Upper lobe of left lung (tissue), 6 donors: ENCODE measurements around the gene FBXL13. TPM values are rescaled to one million over a fixed set of nuclear protein-coding genes. Genes with fewer than 3 reads are reported as not detected.

Experiments used
- ATAC-seq, 2 donors: fragments of 200-7000 bp; cut with Tn5 transposase; one replicate each; pipeline ENCODE4 v1.9.1; 2022; ENCODE audit warnings: mild to moderate bottlenecking in 2 of 2, moderate library complexity in 2 of 2; ENCODE audit not compliant: low FRiP score in 2 of 2
- DNase-seq, 2 donors: peaks; one replicate each; pipeline ENCODE4 v3.0.0-alpha.2; 2019 to 2020
- H3K27ac ChIP-seq, 4 donors: fragments of 200-600 bp; sonication (generic); one replicate each; pipeline ENCODE4 v1.5.1; 2016 to 2019
- H3K27me3 ChIP-seq, 4 donors: fragments of 200-600 bp; sonication (generic); one replicate each; pipeline ENCODE4 v1.5.1; 2017 to 2019
- H3K36me3 ChIP-seq, 4 donors: fragments of 200-600 bp; sonication (generic); one replicate each; pipeline ENCODE4 v1.5.1; 2016 to 2019
- H3K4me1 ChIP-seq, 4 donors: fragments of 200-600 bp; sonication (generic); one replicate each; pipeline ENCODE4 v1.5.1; 2018 to 2019
- H3K4me3 ChIP-seq, 4 donors: fragments of 200-600 bp; sonication (generic); one replicate each; pipeline ENCODE4 v1.5.1; 2017 to 2019; ENCODE audit warnings: mild to moderate bottlenecking in 2 of 4, moderate library complexity in 1 of 4
- H3K9me3 ChIP-seq, 4 donors: fragments of 200-600 bp; sonication (generic); one replicate each; pipeline ENCODE4 v1.5.1; 2018 to 2019
- CTCF ChIP-seq, 6 experiments: fragments of 450-650 bp in 4 of 6; fragments of 200-600 bp in 2 of 6; sonication (generic) in 2 of 6; IDR thresholded peaks; one replicate each; pipeline ENCODE4 v1.5.1; 2016 to 2019; ENCODE audit warnings: antibody characterized with exemption in 6 of 6
- EP300 ChIP-seq, 4 donors: sonication (generic); formaldehyde crosslinking; IDR thresholded peaks; one replicate each; pipeline ENCODE4 v1.5.1; 2017; ENCODE audit warnings: antibody characterized with exemption in 4 of 4, control low read depth in 2 of 4
- POLR2A ChIP-seq, 4 donors: fragments of 450-650 bp; IDR thresholded peaks; one replicate each; pipeline ENCODE4 v1.5.1; 2016 to 2017; ENCODE audit warnings: antibody characterized with exemption in 4 of 4, mild to moderate bottlenecking in 2 of 4
- POLR2AphosphoS5 ChIP-seq, 2 donors: sonication (generic); formaldehyde crosslinking; IDR thresholded peaks; one replicate each; pipeline ENCODE4 v1.5.1; 2017; ENCODE audit warnings: antibody characterized with exemption in 2 of 2
- WGBS, 2 donors: methylation state at CpG; one replicate each; pipeline ENCODE4 v1.1.5; 2017 to 2018; 5-methylcytosine and 5-hydroxymethylcytosine counted together
- total RNA-seq, 6 donors: library from RNA; depleted of rRNA in 4 of 6; stranded (reverse); fragments of >200 nt in 4 of 6; gene quantifications; one replicate each; pipeline versions ENCODE4 v1.1.0 to v1.2.1, GENCODE V29; 2016 to 2021
- donor health status: DM: no; HTN: no; CAD: no; lungs with moderate emphysema.
- donor health status: DM: no; HTN: yes; CAD: no; lungs with severe emphysema.

Gene FBXL13
- total RNA-seq, 6 donors from 2014 or later, result 1.6 to 11.6 (median 2.9) TPM

- H3K27ac ChIP-seq, result no peak overlapping the region
- H3K9me3 ChIP-seq, result no peaks in the 10 kb centered on the region
- H3K27me3 ChIP-seq, result no peaks in the 10 kb centered on the region
- H3K4me1 ChIP-seq, result no peaks in the 10 kb centered on the region
- WGBS, 2 donors, result 91 to 98% methylated on average over 5 to 8 of the region's 8 CpGs
- TF ChIP-seq POLR2AphosphoS5 (IDR thresholded peaks at IDR 0.05) (no peak), POLR2A (IDR thresholded peaks at IDR 0.05) (no peak), CTCF (IDR thresholded peaks at IDR 0.05) (no peak), EP300 (IDR thresholded peaks at IDR 0.05) (no peak)
- peak in 1 of 2 donors; percentile 12 for DNase-seq
- ATAC-seq, result no peak
- no peak overlapping the region for H3K4me3 ChIP-seq
- H3K36me3 ChIP-seq, result no peaks in the 10 kb centered on the region
Measured at GRCh38 chr7:102975854-102976253, 98.7 kb downstream of the FBXL13 start.

GRCh38 chr7:102974366-102975236 lies 100.0 kb downstream of the FBXL13 start:
- no peak for ATAC-seq

GRCh38 chr7:102973096-102973802 lies 101.3 kb downstream of the FBXL13 start:
- no peaks in the 10 kb centered on the region for H3K27me3 ChIP-seq
- H3K36me3 ChIP-seq, result no peaks in the 10 kb centered on the region
- TF ChIP-seq POLR2A (IDR thresholded peaks at IDR 0.05) (no peak), POLR2AphosphoS5 (IDR thresholded peaks at IDR 0.05) (no peak), EP300 (IDR thresholded peaks at IDR 0.05) (no peak), CTCF (IDR thresholded peaks at IDR 0.05) (no peak)
- WGBS, 2 donors, result 92 to 93% methylated on average over 23 of the region's 23 CpGs
- DNase-seq (peak; percentile 8 to 45), ATAC-seq (no peak)
- H3K9me3 ChIP-seq, result no peaks in the 10 kb centered on the region
- no peaks in the 10 kb centered on the region for H3K4me1 ChIP-seq
- peak overlapping the region in 1 of 4 donors; percentile 36 for H3K27ac ChIP-seq
- no peak overlapping the region for H3K4me3 ChIP-seq

More at GRCh38 chr7:102974366-102975236, 100.0 kb downstream of the FBXL13 start:
- H3K36me3 ChIP-seq, result no peaks in the 10 kb centered on the region
- H3K4me3 ChIP-seq, result no peak overlapping the region
- H3K27me3 ChIP-seq, result no peaks in the 10 kb centered on the region
- no peak for TF ChIP-seq CTCF (IDR thresholded peaks at IDR 0.05)
- TF ChIP-seq POLR2A (IDR thresholded peaks at IDR 0.05), result no peak
- TF ChIP-seq POLR2AphosphoS5 (IDR thresholded peaks at IDR 0.05), result no peak
- no peak for TF ChIP-seq EP300 (IDR thresholded peaks at IDR 0.05)
- H3K4me1 ChIP-seq, result no peaks in the 10 kb centered on the region
- WGBS, 2 donors, result 88 to 92% methylated on average over 15 of the region's 15 CpGs
- H3K9me3 ChIP-seq, result no peaks in the 10 kb centered on the region
- no peak overlapping the region for H3K27ac ChIP-seq
- DNase-seq, result no peak

GRCh38 chr7:102967798-102968197 lies 106.8 kb downstream of the FBXL13 start:
- H3K27ac ChIP-seq, result no peak overlapping the region
- TF ChIP-seq EP300 (IDR thresholded peaks at IDR 0.05), result no peak
- TF ChIP-seq POLR2AphosphoS5 (IDR thresholded peaks at IDR 0.05), result no peak
- TF ChIP-seq CTCF (IDR thresholded peaks at IDR 0.05), result no peak
- no peak for TF ChIP-seq POLR2A (IDR thresholded peaks at IDR 0.05)
- DNase-seq (no peak), ATAC-seq (no peak)
- H3K4me3 ChIP-seq, result no peak overlapping the region
- no peaks in the 10 kb centered on the region for H3K4me1 ChIP-seq
- no peaks in the 10 kb centered on the region for H3K9me3 ChIP-seq
- H3K36me3 ChIP-seq, result no peaks in the 10 kb centered on the region
- no peaks in the 10 kb centered on the region for H3K27me3 ChIP-seq
